Smooth muscle cell (in vitro differentiated cells): ENCODE data around the gene IFITM5. TPM values are rescaled to one million over a fixed set of nuclear protein-coding genes. Genes with fewer than 3 reads are reported as not detected.

Experiments
- DNase-seq: peaks from one replicate; lab custom pipeline; 2025; ENCODE audit not compliant: unreplicated experiment; lab: John Stamatoyannopoulos, UW
- H2AFZ ChIP-seq: fragments of 200-600 bp; sonication (generic); 2 replicates; pipeline ENCODE4 v1.6.0; 2016; ENCODE audit warnings: antibody characterized with exemption, low read depth, mild to moderate bottlenecking
- H3F3A ChIP-seq: fragments of 200-600 bp; sonication (generic); 2 replicates; pipeline ENCODE4 v1.6.0; 2017; ENCODE audit warnings: antibody characterized with exemption, low read depth
- H3K27ac ChIP-seq: fragments of 200-600 bp; sonication (generic); 2 replicates; pipeline ENCODE4 v1.5.1; 2016; ENCODE audit warnings: low read depth, mild to moderate bottlenecking
- H3K27me3 ChIP-seq: fragments of 200-600 bp; sonication (generic); 2 replicates; pipeline ENCODE4 v1.6.1; 2016; ENCODE audit warnings: low read depth, mild to moderate bottlenecking
- H3K36me3 ChIP-seq: fragments of 200-600 bp; sonication (generic); 2 replicates; pipeline ENCODE4 v1.5.1; 2016; ENCODE audit warnings: low read depth
- H3K4me1 ChIP-seq: fragments of 200-600 bp; sonication (generic); 2 replicates; pipeline ENCODE4 v1.5.1; 2016; ENCODE audit warnings: low read depth
- H3K4me2 ChIP-seq: fragments of 200-600 bp; sonication (generic); 2 replicates; pipeline ENCODE4 v1.6.0; 2016; ENCODE audit warnings: mild to moderate bottlenecking
- H3K4me3 ChIP-seq: fragments of 200-600 bp; sonication (generic); 2 replicates; pipeline ENCODE4 v1.5.1; 2016; ENCODE audit warnings: mild to moderate bottlenecking
- H3K79me2 ChIP-seq: fragments of 200-600 bp; sonication (generic); 2 replicates; pipeline ENCODE4 v1.6.0; 2016; ENCODE audit warnings: low read depth, mild to moderate bottlenecking
- H3K9ac ChIP-seq: fragments of 200-600 bp; sonication (generic); 2 replicates; pipeline ENCODE4 v1.6.0; 2016; ENCODE audit warnings: low read depth
- H3K9me3 ChIP-seq: fragments of 200-600 bp; sonication (generic); replicated peaks from 2 replicates; pipeline ENCODE4 v1.5.1; 2016; ENCODE audit warnings: low read depth
- H4K20me1 ChIP-seq: fragments of 200-600 bp; sonication (generic); 2 replicates; pipeline ENCODE4 v1.6.0; 2016; ENCODE audit warnings: low read depth
- CTCF ChIP-seq: fragments of 200-600 bp; sonication (generic); IDR thresholded peaks from 2 replicates; pipeline ENCODE4 v1.5.1; 2017; ENCODE audit warnings: borderline replicate concordance, mild to moderate bottlenecking, antibody characterized with exemption; ENCODE audit not compliant: insufficient read depth, poor library complexity, severe bottlenecking
- WGBS: methylation state at CpG from one replicate; pipeline ENCODE4 v1.1.7; 2016; ENCODE audit warnings: low lambda C conversion rate; 5-methylcytosine and 5-hydroxymethylcytosine counted together
- polyA plus RNA-seq: library from polyadenylated mRNA; unstranded; fragments of >200 nt; fragmentation: Nextera tagmentation; extraction: Ambion mirVana; gene quantifications from 2 replicates; pipeline ENCODE4 v1.2.1, GENCODE V29; 2016
- total RNA-seq: library from RNA; depleted of rRNA; stranded (reverse); fragments of >200 nt; gene quantifications from 2 replicates; pipeline ENCODE4 v1.2.3, GENCODE V29; 2014

The IFITM5 gene
- total and polyA plus RNA-seq, 2 experiments from 2014 or later, result not detected

DNA sequence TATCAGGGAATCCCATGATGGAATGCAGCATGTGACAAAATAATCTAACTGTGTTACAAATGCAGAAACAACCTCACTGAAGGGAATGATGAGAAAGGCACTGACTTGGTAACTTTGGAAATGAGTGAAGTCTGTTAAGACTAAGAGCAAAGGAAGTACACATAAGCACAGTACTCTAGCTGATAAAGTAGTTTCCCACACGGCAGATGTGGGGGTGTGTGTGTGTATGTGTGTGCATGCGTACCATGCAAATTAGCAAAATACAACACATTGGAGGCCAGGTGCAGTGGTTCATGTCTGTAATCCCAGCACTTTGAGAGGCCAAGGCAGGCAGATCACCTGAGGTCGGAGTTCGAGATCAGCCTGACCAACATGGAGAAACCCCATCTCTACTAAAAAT lies 37.7 kb downstream of the IFITM5 start:
- H3K36me3 ChIP-seq, result no peaks in the 10 kb centered on the region
- WGBS, result 92% methylated on average over 4 of the region's 4 CpGs
- H3K4me2 ChIP-seq, result no peak overlapping the region
- H3K9me3 ChIP-seq, result no peaks in the 10 kb centered on the region
- no peak for DNase-seq
- H3K4me1 ChIP-seq, result no peaks in the 10 kb centered on the region
- H3K27ac ChIP-seq, result no peak overlapping the region
- H2AFZ ChIP-seq, result no peak overlapping the region
- H3K79me2 ChIP-seq, result no peaks in the 10 kb centered on the region
- no peak overlapping the region for H3K4me3 ChIP-seq
- H4K20me1 ChIP-seq, result no peaks in the 10 kb centered on the region
- no peak for TF ChIP-seq CTCF
- no peaks in the 10 kb centered on the region for H3K27me3 ChIP-seq
- no peak overlapping the region for H3K9ac ChIP-seq
- H3F3A ChIP-seq, result no peaks in the 10 kb centered on the region

DNA sequence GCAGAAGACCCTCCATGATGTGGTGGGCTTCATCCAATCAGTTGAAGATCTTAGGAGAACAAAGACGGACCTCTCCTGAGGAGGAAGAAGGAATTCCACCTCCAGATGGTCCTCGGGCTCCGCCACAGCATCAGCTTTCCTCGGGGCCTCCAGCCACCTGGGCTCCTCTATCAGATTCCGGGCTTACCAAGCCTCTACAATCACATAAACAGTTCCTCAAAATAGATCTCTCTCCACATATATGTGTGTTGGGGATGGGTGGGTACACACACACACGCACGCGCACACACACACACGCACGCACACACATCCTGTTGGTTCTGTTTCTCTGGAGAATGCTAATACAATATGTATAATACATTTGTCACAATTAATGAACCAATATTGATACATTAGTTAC lies 39.9 kb downstream of the IFITM5 start:
- no peaks in the 10 kb centered on the region for H3F3A ChIP-seq
- H3K79me2 ChIP-seq, result no peaks in the 10 kb centered on the region
- H3K27me3 ChIP-seq, result no peaks in the 10 kb centered on the region
- no peak overlapping the region for H3K9ac ChIP-seq
- H2AFZ ChIP-seq, result no peak overlapping the region
- H3K27ac ChIP-seq, result no peak overlapping the region
- WGBS, result 84% methylated on average over 10 of the region's 10 CpGs
- TF ChIP-seq CTCF, result no peak
- H3K36me3 ChIP-seq, result no peaks in the 10 kb centered on the region
- H3K4me3 ChIP-seq, result no peak overlapping the region
- no peaks in the 10 kb centered on the region for H4K20me1 ChIP-seq
- no peaks in the 10 kb centered on the region for H3K4me1 ChIP-seq
- H3K9me3 ChIP-seq, result no peaks in the 10 kb centered on the region
- DNase-seq, result no peak
- H3K4me2 ChIP-seq, result no peak overlapping the region

- Histone ChIP-seq H3K27me3 (no peaks in the 10 kb centered on the region), H2AFZ (no peak overlapping the region), H3F3A (no peaks in the 10 kb centered on the region), H3K4me2 (no peak overlapping the region), H3K9ac (no peak overlapping the region), H3K4me3 (no peak overlapping the region), H4K20me1 (no peaks in the 10 kb centered on the region), H3K79me2 (no peaks in the 10 kb centered on the region), H3K4me1 (no peaks in the 10 kb centered on the region), H3K27ac (no peak overlapping the region), H3K9me3 (no peaks in the 10 kb centered on the region), H3K36me3 (no peaks in the 10 kb centered on the region)
- 87% methylated on average over 15 of the region's 15 CpGs for WGBS
- DNase-seq, result no peak
- TF ChIP-seq CTCF, result no peak
Measured at GRCh38 chr11:257766-258493, 41.4 kb downstream of the IFITM5 start.
